ENCODE results near the gene HOXA3. TPM values are rescaled to one million over a fixed set of nuclear protein-coding genes. Genes with fewer than 3 reads are reported as not detected.

HOXA3 gene
- polyA plus RNA-seq, 2 of the 4 experiments (the other 2 are of a cell fraction): 3.3 to 8.7 TPM

- no peak for ATAC-seq
- CTCF ChIA-PET: interaction anchor here (0.8 to 3.8 kb wide), 9 partner anchors 9 to 906 kb away, joined by 3 to 30 read pairs (median 4); partner anchors contain the start of gene HOXA13
These were observed 37.8 kb upstream of the HOXA3 start for GRCh38 chr7:27189997-27190748.

GRCh38 chr7:27189295-27189996, 37.1 kb upstream of the HOXA3 start:
- H3K4me2 ChIP-seq: no peak overlapping the region
- DNase-seq (ENCODE audit: low read depth in 1 of 2, low spot score in 1 of 2) (no peak), FAIRE-seq (no peak), ATAC-seq (no peak)
- WGBS (ENCODE audit: missing lambda C conversion rate): 80% methylated on average over 21 of the region's 22 CpGs
- peaks cover 6% of the 10 kb centered on the region; the same call in 1 of the 3 replicates for H3K4me1 ChIP-seq
- no peaks in the 10 kb centered on the region for H3K9me3 ChIP-seq
- H3K4me3 ChIP-seq: no peak overlapping the region
- no peak for TF ChIP-seq POLR2AphosphoS2 (conservative IDR thresholded peaks at IDR 0.05; ENCODE audit: low read length)
- no peak for TF ChIP-seq EP300 (IDR thresholded peaks at IDR 0.05)
- TF ChIP-seq CHD2 (IDR thresholded peaks at IDR 0.05; ENCODE audit: low read length, partially characterized antibody): no peak
- TF ChIP-seq E2F6 (IDR thresholded peaks at IDR 0.05; ENCODE audit: borderline replicate concordance, low read depth): no peak
- no peak for TF ChIP-seq REST (IDR thresholded peaks at IDR 0.05)
- no peak for TF ChIP-seq ZNF302 (CRISPR knock-in tag; IDR thresholded peaks at IDR 0.05)
- no peak for TF ChIP-seq SMC3 (IDR thresholded peaks at IDR 0.05)
- TF ChIP-seq EHMT2 (IDR thresholded peaks at IDR 0.05; ENCODE audit: low read depth): no peak
- ChIA-PET POLR2A (no interaction called here), CTCF (interaction anchor here (0.8 to 3.8 kb wide), 8 partner anchors 10 to 907 kb away, joined by 3 to 30 read pairs (median 4); partner anchors contain the start of gene HOXA13)
- H3K27ac ChIP-seq: no peak overlapping the region

More at GRCh38 chr7:27189997-27190748, 37.8 kb upstream of the HOXA3 start:
- POLR2A ChIA-PET: no interaction called here
- Histone ChIP-seq H3K4me1 (peaks cover 6% of the 10 kb centered on the region; the same call in 1 of the 3 replicates), H3K4me2 (no peak overlapping the region), H3K27ac (no peak overlapping the region), H3K4me3 (no peak overlapping the region), H3K9me3 (no peaks in the 10 kb centered on the region)
- TF ChIP-seq FOSL2 (IDR thresholded peaks at IDR 0.05): no peak
- TF ChIP-seq FOSL2 (CRISPR knock-in tag; IDR thresholded peaks at IDR 0.05): no peak
- no peak for TF ChIP-seq CBX2 (IDR thresholded peaks at IDR 0.05; ENCODE audit: borderline replicate concordance, low read depth)
- TF ChIP-seq RARB (CRISPR knock-in tag; IDR thresholded peaks at IDR 0.05): no peak
- TF ChIP-seq HOXA7 (CRISPR knock-in tag; IDR thresholded peaks at IDR 0.05): no peak
- TF ChIP-seq RFX5 (IDR thresholded peaks at IDR 0.05): no peak
- TF ChIP-seq, protein P1, sequence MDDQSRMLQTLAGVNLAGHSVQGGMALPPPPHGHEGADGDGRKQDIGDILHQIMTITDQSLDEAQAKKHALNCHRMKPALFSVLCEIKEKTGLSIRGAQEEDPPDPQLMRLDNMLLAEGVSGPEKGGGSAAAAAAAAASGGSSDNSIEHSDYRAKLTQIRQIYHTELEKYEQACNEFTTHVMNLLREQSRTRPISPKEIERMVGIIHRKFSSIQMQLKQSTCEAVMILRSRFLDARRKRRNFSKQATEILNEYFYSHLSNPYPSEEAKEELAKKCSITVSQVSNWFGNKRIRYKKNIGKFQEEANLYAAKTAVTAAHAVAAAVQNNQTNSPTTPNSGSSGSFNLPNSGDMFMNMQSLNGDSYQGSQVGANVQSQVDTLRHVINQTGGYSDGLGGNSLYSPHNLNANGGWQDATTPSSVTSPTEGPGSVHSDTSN (IDR thresholded peaks at IDR 0.05): no peak
- no peak for TF ChIP-seq CEBPB (IDR thresholded peaks at IDR 0.05)
- TF ChIP-seq NPAS2 (CRISPR knock-in tag; IDR thresholded peaks at IDR 0.05; ENCODE audit: borderline replicate concordance): no peak
- no peak for TF ChIP-seq MAZ (IDR thresholded peaks at IDR 0.05; ENCODE audit: borderline replicate concordance, low read depth, low read length)
- TF ChIP-seq ZNF302 (CRISPR knock-in tag; IDR thresholded peaks at IDR 0.05): no peak
- no peak for TF ChIP-seq EP300 (IDR thresholded peaks at IDR 0.05)
- TF ChIP-seq, protein P2, sequence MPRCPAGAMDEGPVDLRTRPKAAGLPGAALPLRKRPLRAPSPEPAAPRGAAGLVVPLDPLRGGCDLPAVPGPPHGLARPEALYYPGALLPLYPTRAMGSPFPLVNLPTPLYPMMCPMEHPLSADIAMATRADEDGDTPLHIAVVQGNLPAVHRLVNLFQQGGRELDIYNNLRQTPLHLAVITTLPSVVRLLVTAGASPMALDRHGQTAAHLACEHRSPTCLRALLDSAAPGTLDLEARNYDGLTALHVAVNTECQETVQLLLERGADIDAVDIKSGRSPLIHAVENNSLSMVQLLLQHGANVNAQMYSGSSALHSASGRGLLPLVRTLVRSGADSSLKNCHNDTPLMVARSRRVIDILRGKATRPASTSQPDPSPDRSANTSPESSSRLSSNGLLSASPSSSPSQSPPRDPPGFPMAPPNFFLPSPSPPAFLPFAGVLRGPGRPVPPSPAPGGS (IDR thresholded peaks at IDR 0.05): no peak
- TF ChIP-seq, protein P3, sequence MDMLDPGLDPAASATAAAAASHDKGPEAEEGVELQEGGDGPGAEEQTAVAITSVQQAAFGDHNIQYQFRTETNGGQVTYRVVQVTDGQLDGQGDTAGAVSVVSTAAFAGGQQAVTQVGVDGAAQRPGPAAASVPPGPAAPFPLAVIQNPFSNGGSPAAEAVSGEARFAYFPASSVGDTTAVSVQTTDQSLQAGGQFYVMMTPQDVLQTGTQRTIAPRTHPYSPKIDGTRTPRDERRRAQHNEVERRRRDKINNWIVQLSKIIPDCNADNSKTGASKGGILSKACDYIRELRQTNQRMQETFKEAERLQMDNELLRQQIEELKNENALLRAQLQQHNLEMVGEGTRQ (IDR thresholded peaks at IDR 0.05): no peak
- TF ChIP-seq ELK1 (IDR thresholded peaks at IDR 0.05; ENCODE audit: low read depth, low read length): no peak
- TF ChIP-seq E2F6 (IDR thresholded peaks at IDR 0.05; ENCODE audit: borderline replicate concordance, low read depth): no peak
- no peak for TF ChIP-seq POLR2A (IDR thresholded peaks at IDR 0.05; ENCODE audit: low read length)
- no peak for FAIRE-seq
- no peak for DNase-seq (ENCODE audit: low read depth in 1 of 2, low spot score in 1 of 2)
- 76% methylated on average over 7 of the region's 7 CpGs for WGBS (ENCODE audit: missing lambda C conversion rate)
